NAMALWA (cell line): Measurements from ENCODE around the gene SLC30A7.

ENCODE experiments used
- DNase-seq: peaks from one replicate; pipeline ENCODE4 v3.0.0-alpha.2; 2015; ENCODE audit warnings: low spot score

SLC30A7 gene

GRCh38 chr1:100972185-100972584, 76.3 kb downstream of the SLC30A7 start:
- no peak for DNase-seq

GRCh38 chr1:100976936-100977335, 81.0 kb downstream of the SLC30A7 start:
- no peak for DNase-seq

- DNase-seq, result no peak
Measured at GRCh38 chr1:100979631-100980030, 83.7 kb downstream of the SLC30A7 start.

GRCh38 chr1:100982793-100983192, 86.9 kb downstream of the SLC30A7 start:
- no peak for DNase-seq

GRCh38 chr1:100988121-100988520, 92.2 kb downstream of the SLC30A7 start:
- no peak for DNase-seq

GRCh38 chr1:100989306-100990077, 93.6 kb downstream of the SLC30A7 start:
- no peak for DNase-seq

- DNase-seq, result peak; percentile 9
Measured at GRCh38 chr1:100995198-100995988, 99.5 kb downstream of the SLC30A7 start.

GRCh38 chr1:100998426-100998825, 102.5 kb downstream of the SLC30A7 start:
- DNase-seq, result no peak

- no peak for DNase-seq
Measured at GRCh38 chr1:101000131-101000873, 104.4 kb downstream of the SLC30A7 start.

- DNase-seq, result no peak
Measured at GRCh38 chr1:101002551-101002950, 106.7 kb downstream of the SLC30A7 start.

- no peak for DNase-seq
Measured at GRCh38 chr1:101003012-101003650, 107.2 kb downstream of the SLC30A7 start.

GRCh38 chr1:101004061-101004460, 108.2 kb downstream of the SLC30A7 start:
- no peak for DNase-seq

GRCh38 chr1:101004670-101005069, 108.8 kb downstream of the SLC30A7 start:
- no peak for DNase-seq

- DNase-seq, result no peak
Measured at GRCh38 chr1:101005183-101005582, 109.3 kb downstream of the SLC30A7 start.

- DNase-seq, result no peak
Measured at GRCh38 chr1:101005871-101006270, 110.0 kb downstream of the SLC30A7 start.

- DNase-seq, result no peak
Measured at GRCh38 chr1:101006553-101006952, 110.7 kb downstream of the SLC30A7 start.

GRCh38 chr1:101008229-101008834, 112.4 kb downstream of the SLC30A7 start:
- no peak for DNase-seq

GRCh38 chr1:101013776-101014175, 117.9 kb downstream of the SLC30A7 start:
- DNase-seq, result no peak

- DNase-seq, result no peak
Measured at GRCh38 chr1:101017448-101017847, 121.6 kb downstream of the SLC30A7 start.

GRCh38 chr1:101022294-101022693, 126.4 kb downstream of the SLC30A7 start:
- DNase-seq, result no peak

GRCh38 chr1:101025283-101025656, 129.4 kb downstream of the SLC30A7 start:
- no peak for DNase-seq
